PC-3 (cell line): ENCODE data around the gene TRIM24. TPM values are rescaled to one million over a fixed set of nuclear protein-coding genes. Genes with fewer than 3 reads are reported as not detected.

Experiments
- ATAC-seq: fragments of 200-7000 bp; cut with Tn5 transposase; 2 replicates; pipeline ENCODE4 v1.9.1; 2020; ENCODE audit warnings: mild to moderate bottlenecking, moderate library complexity
- BruUV-seq: library from RNA; stranded (reverse); fragments of 400-500 nt; replicated peaks from 2 replicates; lab custom pipeline; 2021; lab: Mats Ljungman, UMichigan
- CTCF ChIA-PET: fragments of 300-600 bp; sonication (Branson Sonifier 250); formaldehyde crosslinking; loops from one replicate; lab custom pipeline; 2022; ENCODE audit warnings: antibody characterized with exemption; lab: Charles Lee
- POLR2A ChIA-PET: fragments of 300-600 bp; sonication (Branson Sonifier 250); formaldehyde crosslinking; loops from one replicate; lab custom pipeline; 2022; ENCODE audit warnings: antibody characterized with exemption; ENCODE audit not compliant: unreplicated experiment; lab: Charles Lee
- DNase-seq: peaks from one replicate; pipeline ENCODE4 v3.0.0-alpha.2; 2015
- H2AFZ ChIP-seq: fragments of 300-600 bp; sonication (generic); 2 replicates; pipeline ENCODE4 v1.6.0; 2016; ENCODE audit warnings: antibody characterized with exemption, low read length
- H3F3A ChIP-seq: fragments of 300-600 bp; sonication (generic); one replicate; pipeline ENCODE4 v1.6.0; 2017; ENCODE audit warnings: antibody characterized with exemption, low read length, control low read depth, mild to moderate bottlenecking; ENCODE audit not compliant: unreplicated experiment
- H3K27ac ChIP-seq: fragments of 300-600 bp; sonication (generic); 2 replicates; pipeline ENCODE4 v1.5.1; 2016; ENCODE audit warnings: mild to moderate bottlenecking, low read length
- H3K27me3 ChIP-seq: fragments of 300-600 bp; sonication (generic); 2 replicates; pipeline ENCODE4 v1.6.1; 2016; ENCODE audit warnings: low read length, mixed read lengths
- H3K36me3 ChIP-seq: fragments of 300-600 bp; sonication (generic); 2 replicates; pipeline ENCODE4 v1.6.1; 2016; ENCODE audit warnings: low read depth, mixed run types, low read length, mixed read lengths
- H3K4me1 ChIP-seq: fragments of 300-600 bp; sonication (generic); 2 replicates; pipeline ENCODE4 v1.5.1; 2016; ENCODE audit warnings: low read length; ENCODE audit not compliant: insufficient read depth
- H3K4me2 ChIP-seq: fragments of 300-600 bp; sonication (generic); 2 replicates; pipeline ENCODE4 v1.6.0; 2016; ENCODE audit warnings: low read length
- H3K4me3 ChIP-seq: fragments of 300-600 bp; sonication (generic); 2 replicates; pipeline ENCODE4 v1.5.1; 2016; ENCODE audit warnings: mild to moderate bottlenecking, low read length, mixed read lengths
- H3K79me2 ChIP-seq: fragments of 300-600 bp; sonication (generic); 2 replicates; pipeline ENCODE4 v1.6.1; 2017; ENCODE audit warnings: low read length, mixed read lengths
- H3K9ac ChIP-seq: fragments of 300-600 bp; sonication (generic); 2 replicates; pipeline ENCODE4 v1.6.0; 2016; ENCODE audit warnings: mild to moderate bottlenecking, low read length
- H3K9me2 ChIP-seq: fragments of 300-600 bp; sonication (generic); replicated peaks from 2 replicates; pipeline ENCODE4 v1.6.1; 2016; ENCODE audit warnings: mixed run types, low read length, mixed read lengths
- H3K9me3 ChIP-seq: fragments of 300-600 bp; sonication (generic); 2 replicates; pipeline ENCODE4 v1.6.1; 2016; ENCODE audit warnings: low read length, mixed read lengths
- H4K20me1 ChIP-seq: fragments of 300-600 bp; sonication (generic); 2 replicates; pipeline ENCODE4 v1.6.1; 2016; ENCODE audit warnings: low read length, mixed read lengths
- CTCF ChIP-seq: fragments of 300-600 bp; sonication (generic); conservative IDR thresholded peaks from 2 replicates; pipeline ENCODE4 v1.5.1; 2017; ENCODE audit warnings: antibody characterized with exemption, low read depth, mild to moderate bottlenecking, low read length
- EZH2 ChIP-seq: fragments of 300-600 bp; sonication (generic); IDR thresholded peaks from one replicate; pipeline ENCODE4 v1.6.1; 2017; ENCODE audit warnings: antibody characterized with exemption, mild to moderate bottlenecking, low read length; ENCODE audit not compliant: unreplicated experiment
- EZH2phosphoT487 ChIP-seq: fragments of 300-600 bp; sonication (generic); IDR thresholded peaks from 2 replicates; pipeline ENCODE4 v1.6.1; 2018; ENCODE audit warnings: mild to moderate bottlenecking, antibody characterized with exemption, low read length, borderline replicate concordance
- intact Hi-C: fragments of 100-400 bp; cut with micrococcal nuclease; formaldehyde crosslinking; loops from 2 replicates; pipeline ENCODE4 v1.9.0; 2023
- total RNA-seq: library from RNA; depleted of rRNA; stranded (reverse); fragments of >200 nt; gene quantifications from 2 replicates; pipeline ENCODE4 v1.2.3, GENCODE V29; 2014

Gene TRIM24
- total RNA-seq, 1 experiment from 2014 or later: 12.9 TPM

GRCh38 chr7:138565451-138566114, 105.5 kb downstream of the TRIM24 start:
- no peak for TF ChIP-seq EZH2
- TF ChIP-seq CTCF: no peak
- no peak for TF ChIP-seq EZH2phosphoT487
- H3K27me3 ChIP-seq: no peaks in the 10 kb centered on the region
- H3K4me2 ChIP-seq: no peak overlapping the region
- BruUV-seq: no TSS peak
- intact Hi-C loops: no loop called here
- POLR2A ChIA-PET: no interaction called here
- H3K27ac ChIP-seq: no peak overlapping the region
- no peak for ATAC-seq
- DNase-seq: no peak
- no peak overlapping the region for H3K9ac ChIP-seq
- no peaks in the 10 kb centered on the region for H3K9me2 ChIP-seq
- H4K20me1 ChIP-seq: no peaks in the 10 kb centered on the region
- CTCF ChIA-PET: no interaction called here
- no peaks in the 10 kb centered on the region for H3F3A ChIP-seq
- H3K4me1 ChIP-seq: peaks cover 6% of the 10 kb centered on the region; the same call in 1 of the 2 replicates
- H2AFZ ChIP-seq: no peak overlapping the region
- H3K79me2 ChIP-seq: no peaks in the 10 kb centered on the region
- H3K9me3 ChIP-seq: 0 out of 2 replicates have a peak, but pooled peaks cover 3% of the 10 kb centered on the region
- H3K36me3 ChIP-seq: peaks cover 53% of the 10 kb centered on the region
- no peak overlapping the region for H3K4me3 ChIP-seq

GRCh38 chr7:138568655-138569054, 108.6 kb downstream of the TRIM24 start:
- H3K36me3 ChIP-seq: peaks cover 41% of the 10 kb centered on the region
- H3K4me3 ChIP-seq: no peak overlapping the region
- no peaks in the 10 kb centered on the region for H4K20me1 ChIP-seq
- no peak overlapping the region for H3K27ac ChIP-seq
- 0 out of 2 replicates have a peak, but pooled peaks cover 3% of the 10 kb centered on the region for H3K9me3 ChIP-seq
- peaks cover 6% of the 10 kb centered on the region; the same call in 1 of the 2 replicates for H3K4me1 ChIP-seq
- TF ChIP-seq EZH2: no peak
- no peak for TF ChIP-seq EZH2phosphoT487
- no peak for TF ChIP-seq CTCF
- ATAC-seq: no peak
- H3K4me2 ChIP-seq: no peak overlapping the region
- ChIA-PET POLR2A (no interaction called here), CTCF (no interaction called here)
- DNase-seq: no peak
- H3K27me3 ChIP-seq: no peaks in the 10 kb centered on the region
- no TSS peak for BruUV-seq
- H3F3A ChIP-seq: no peaks in the 10 kb centered on the region
- no peaks in the 10 kb centered on the region for H3K9me2 ChIP-seq
- intact Hi-C loops: no loop called here
- no peak overlapping the region for H2AFZ ChIP-seq
- H3K9ac ChIP-seq: no peak overlapping the region
- no peaks in the 10 kb centered on the region for H3K79me2 ChIP-seq

DNA sequence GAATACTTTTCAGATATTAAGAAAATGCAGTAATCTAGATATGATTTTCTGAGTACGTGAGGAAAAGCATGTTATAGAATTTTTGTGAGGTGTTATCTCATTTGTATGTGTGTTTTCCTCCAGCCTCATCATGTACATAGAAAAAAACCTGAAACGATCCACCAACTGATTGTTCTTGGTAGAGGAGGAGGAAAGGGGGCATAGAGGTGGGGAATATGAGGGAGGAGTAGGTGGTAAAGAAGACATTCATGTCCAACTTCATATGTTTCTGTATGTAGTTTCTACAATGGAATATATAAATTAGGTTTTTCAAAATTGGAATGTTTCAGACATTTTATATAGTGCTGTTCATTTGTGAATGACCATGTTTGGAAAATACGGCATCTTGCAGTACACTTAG, 109.4 kb downstream of the TRIM24 start:
- Histone ChIP-seq H3K9me3 (0 out of 2 replicates have a peak, but pooled peaks cover 3% of the 10 kb centered on the region), H3K4me1 (no peaks in the 10 kb centered on the region), H3K79me2 (no peaks in the 10 kb centered on the region), H3K27me3 (no peaks in the 10 kb centered on the region), H3K4me3 (no peak overlapping the region), H3K36me3 (peaks cover 36% of the 10 kb centered on the region), H3K9ac (no peak overlapping the region), H2AFZ (no peak overlapping the region), H4K20me1 (no peaks in the 10 kb centered on the region), H3K27ac (no peak overlapping the region), H3K4me2 (no peak overlapping the region), H3F3A (no peaks in the 10 kb centered on the region), H3K9me2 (no peaks in the 10 kb centered on the region)
- BruUV-seq: no TSS peak
- POLR2A ChIA-PET: no interaction called here
- no peak for DNase-seq
- CTCF ChIA-PET: no interaction called here
- intact Hi-C loops: no loop called here
- no peak for TF ChIP-seq CTCF
- TF ChIP-seq EZH2: no peak
- TF ChIP-seq EZH2phosphoT487: no peak
- ATAC-seq: no peak
